ENCODE measurements around the gene TULP4.

TULP4 gene, protein sequence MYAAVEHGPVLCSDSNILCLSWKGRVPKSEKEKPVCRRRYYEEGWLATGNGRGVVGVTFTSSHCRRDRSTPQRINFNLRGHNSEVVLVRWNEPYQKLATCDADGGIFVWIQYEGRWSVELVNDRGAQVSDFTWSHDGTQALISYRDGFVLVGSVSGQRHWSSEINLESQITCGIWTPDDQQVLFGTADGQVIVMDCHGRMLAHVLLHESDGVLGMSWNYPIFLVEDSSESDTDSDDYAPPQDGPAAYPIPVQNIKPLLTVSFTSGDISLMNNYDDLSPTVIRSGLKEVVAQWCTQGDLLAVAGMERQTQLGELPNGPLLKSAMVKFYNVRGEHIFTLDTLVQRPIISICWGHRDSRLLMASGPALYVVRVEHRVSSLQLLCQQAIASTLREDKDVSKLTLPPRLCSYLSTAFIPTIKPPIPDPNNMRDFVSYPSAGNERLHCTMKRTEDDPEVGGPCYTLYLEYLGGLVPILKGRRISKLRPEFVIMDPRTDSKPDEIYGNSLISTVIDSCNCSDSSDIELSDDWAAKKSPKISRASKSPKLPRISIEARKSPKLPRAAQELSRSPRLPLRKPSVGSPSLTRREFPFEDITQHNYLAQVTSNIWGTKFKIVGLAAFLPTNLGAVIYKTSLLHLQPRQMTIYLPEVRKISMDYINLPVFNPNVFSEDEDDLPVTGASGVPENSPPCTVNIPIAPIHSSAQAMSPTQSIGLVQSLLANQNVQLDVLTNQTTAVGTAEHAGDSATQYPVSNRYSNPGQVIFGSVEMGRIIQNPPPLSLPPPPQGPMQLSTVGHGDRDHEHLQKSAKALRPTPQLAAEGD (N-terminal part only)

DNA sequence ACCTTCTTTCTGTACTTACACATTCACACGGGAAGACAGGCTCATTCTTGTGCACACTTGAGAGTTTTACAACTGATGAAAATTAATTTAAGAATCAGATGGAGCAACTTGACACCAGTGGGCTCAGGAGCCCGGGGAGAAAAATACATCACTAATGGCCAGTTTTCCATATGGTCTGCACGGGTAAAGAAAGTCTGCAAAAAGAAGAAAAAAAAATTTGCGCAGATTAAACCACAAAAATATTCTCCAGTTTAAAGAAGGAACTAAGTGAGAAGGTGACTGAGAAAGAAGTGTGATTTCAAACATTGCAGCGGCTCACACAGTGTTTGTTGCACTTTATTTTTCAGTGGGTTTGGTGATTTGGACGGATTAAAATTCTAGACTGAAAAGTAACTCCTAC is at the start of gene TULP4:
TULP4 (plus strand) TSS at position 301 of the 400 bp plus-strand sequence. CDS start 1,552 bp downstream, outside the sequence.
- DNase-seq (ENCODE audit: insufficient read length, low spot score) (no peak), FAIRE-seq (no peak)

DNA sequence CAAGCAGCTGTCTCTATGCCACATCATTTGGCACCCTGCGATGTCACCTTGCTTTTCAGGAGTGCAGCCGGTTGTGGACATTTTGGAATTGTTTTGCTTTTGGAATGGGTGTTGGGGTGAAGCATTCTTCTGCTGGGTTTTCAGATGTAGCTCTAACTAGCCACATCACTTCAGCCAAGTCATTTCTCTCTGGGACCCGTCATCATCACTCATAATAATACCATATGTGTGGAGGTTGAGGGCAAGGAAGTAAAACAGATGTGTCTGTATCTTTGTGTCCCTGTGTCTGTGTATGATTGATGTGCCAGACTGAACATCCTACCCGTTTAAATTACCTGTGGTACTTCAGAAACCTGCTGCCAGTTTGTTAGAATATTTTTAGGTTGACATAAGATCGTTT is 49.5 kb upstream of the TULP4 start:
- DNase-seq (ENCODE audit: insufficient read length, low spot score) (no peak), FAIRE-seq (no peak)

DNA sequence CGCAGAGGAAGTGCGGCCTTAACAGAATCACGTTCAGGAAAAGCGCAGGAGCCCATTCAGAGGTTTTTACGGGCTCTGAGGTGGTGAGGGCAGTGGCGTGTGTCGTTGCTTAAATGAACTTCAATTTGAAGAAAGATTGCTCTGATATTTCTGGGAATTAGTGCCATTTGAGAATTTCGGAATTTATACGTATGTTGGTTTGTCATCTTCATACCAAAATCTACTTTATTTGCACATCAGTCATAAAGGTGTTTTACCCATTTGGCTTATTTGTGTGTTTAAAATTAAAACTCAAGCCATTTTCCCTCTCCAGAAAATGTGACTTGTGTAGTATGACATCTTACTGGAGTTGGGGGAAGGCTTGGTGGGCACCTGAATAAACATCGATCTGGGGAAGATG is 48.1 kb upstream of the TULP4 start:
- FAIRE-seq, result no peak
- no peak for DNase-seq (ENCODE audit: insufficient read length, low spot score)

DNA sequence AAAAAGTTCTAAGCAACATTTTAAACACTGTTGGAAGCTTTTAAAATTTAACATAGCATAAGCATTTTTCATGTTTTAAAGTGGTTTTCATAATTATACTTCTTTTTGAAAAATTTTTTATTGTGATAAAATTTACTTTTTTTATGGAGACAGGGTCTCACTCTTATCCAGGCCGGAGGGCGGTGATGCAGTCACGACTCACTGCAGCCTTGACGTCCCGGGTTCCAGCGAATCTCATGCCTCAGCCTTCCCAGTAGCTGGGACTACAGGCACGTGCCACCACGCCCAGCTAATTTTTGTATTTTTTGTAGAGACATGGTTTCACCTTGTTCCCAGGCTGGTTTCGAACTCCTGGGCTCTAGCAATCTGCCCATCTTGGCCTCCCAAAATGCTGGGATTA is 46.1 kb upstream of the TULP4 start:
- no peak for FAIRE-seq

DNA sequence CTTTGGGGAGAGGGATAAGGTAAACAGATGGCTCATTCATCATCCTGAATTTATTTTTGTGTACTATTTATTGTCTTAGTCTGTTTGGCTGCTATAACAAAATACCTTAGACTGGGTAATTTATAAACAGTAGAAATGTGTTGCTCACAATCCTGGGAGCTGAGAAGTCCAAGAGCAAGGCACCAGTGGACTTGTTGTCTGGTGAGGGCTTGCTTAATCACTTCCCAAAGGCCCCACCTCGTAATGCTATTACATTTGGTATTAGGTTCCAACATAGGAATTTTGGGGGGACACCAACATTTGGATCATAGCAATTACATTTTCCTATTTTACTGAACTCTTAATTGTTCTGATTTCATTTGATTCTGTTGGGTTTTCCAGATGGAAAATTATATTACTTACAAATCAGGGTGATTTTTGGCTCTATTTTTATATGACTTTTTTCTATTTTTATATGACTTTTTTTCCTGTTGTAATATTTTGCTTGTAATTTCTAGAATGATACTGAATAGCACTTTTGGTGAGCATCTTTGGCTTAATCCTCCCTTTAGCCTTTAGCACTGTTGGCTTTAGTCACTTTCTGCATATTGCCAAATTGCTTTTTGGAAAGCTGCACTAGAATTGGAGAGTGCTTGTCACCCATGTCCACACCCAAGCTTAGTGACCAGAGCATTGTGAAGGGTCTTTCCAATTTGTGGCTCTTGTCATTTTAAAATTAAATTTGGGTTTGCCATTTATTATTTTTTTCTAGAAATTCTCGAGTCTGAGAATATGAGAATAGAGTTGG is 43.7 kb upstream of the TULP4 start:
- no peak for FAIRE-seq
- no peak for DNase-seq (ENCODE audit: insufficient read length, low spot score)

More for the DNA sequence above, 46.1 kb upstream of the TULP4 start:
- DNase-seq (ENCODE audit: insufficient read length, low spot score), result no peak

DNA sequence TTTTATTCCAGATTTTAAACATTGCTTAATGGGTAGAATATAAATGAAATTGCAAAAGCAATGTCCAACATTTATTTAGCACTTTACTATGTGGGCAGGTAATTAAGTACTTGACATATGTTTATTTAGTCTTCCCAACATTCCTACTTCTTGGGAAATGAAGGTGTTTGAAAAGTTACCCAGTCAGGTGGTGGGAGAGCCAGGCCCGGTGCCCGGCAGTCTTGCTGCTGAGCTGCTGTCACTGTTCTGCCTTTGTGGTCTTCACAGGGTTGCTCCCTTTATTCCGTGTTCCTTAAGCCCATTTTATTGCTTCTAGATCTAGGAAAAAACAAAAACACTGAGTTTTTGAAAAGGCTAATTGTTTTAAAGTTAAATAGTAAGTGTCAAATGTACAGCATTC is 42.6 kb upstream of the TULP4 start:
- no peak for FAIRE-seq

DNA sequence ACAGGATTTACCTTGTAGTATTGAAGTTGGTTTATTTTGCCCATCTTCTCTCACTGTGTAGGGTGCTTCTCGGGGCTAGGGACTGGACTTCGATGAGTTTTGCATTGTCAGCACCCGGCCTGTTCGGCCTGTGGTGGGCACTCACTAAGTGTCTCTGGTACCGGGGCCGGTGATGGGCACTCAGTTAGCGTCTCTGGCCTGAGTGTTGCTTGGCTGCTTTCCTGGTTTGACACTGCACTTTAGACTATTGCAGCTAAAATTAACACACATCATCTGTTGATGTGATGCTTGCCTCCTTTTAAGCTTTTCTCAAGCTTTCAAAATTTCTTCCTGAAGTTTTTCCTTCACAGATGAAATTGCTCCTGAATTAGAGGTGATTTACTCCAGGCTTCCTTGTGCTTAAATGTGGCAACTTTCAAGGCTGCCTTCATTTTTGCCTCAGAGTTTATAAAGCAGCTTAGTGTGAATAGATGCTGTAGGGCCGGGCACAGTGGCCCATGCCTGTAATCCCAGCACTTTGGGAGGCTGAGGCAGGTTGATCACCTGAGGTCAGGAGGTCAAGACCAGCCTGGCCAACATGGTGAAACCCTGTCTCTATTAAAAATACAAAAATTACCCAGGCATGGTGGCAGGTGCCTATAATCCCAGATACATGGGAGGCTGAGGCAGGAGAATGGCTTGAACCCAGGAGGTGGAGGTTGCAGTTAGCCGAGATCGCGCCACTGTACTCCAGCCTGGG is 41.7 kb upstream of the TULP4 start:
- FAIRE-seq (no peak), DNase-seq (ENCODE audit: insufficient read length, low spot score) (no peak)

More for the DNA sequence above, 42.6 kb upstream of the TULP4 start:
- DNase-seq (ENCODE audit: insufficient read length, low spot score), result no peak

DNA sequence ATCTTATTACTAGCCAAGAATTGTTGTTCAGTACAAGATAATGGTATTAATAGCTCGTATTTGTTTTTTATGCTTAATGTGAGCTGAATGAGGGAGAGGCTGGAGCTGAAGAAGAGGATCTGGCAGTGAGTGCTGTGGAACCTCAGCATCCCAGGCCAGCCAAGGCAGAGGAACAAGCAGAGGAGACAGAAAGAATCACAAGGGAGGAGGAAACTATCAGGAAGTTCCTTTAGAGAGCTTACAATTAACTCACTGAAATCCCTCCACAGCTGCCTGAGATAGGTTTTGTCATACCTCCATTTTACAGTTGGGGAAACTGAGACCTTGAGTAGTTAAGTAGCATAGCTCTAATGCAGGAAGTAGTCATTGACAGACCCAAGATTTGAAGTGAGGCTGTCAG is 39.9 kb upstream of the TULP4 start:
- DNase-seq (ENCODE audit: insufficient read length, low spot score) (no peak), FAIRE-seq (no peak)

DNA sequence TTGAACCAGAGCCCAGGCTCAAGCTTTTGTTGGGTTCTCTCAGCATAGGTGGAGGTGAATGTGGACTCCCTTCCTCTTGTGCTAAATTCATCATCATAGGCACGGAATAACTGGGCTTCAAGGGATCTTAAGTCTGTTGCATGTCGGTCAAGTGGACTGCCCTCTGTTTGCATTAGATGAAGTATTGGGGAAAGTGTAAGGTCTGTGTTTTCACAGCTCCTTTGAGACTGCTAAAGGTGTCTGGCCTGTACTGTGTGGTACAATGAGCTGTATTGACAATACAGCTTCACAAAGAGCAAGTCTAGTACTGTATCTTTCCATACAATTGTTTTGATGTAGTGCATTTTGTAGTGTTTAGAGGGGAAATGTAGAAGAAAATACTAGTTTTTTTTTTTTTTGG is 34.3 kb upstream of the TULP4 start:
- DNase-seq (ENCODE audit: insufficient read length, low spot score) (no peak), FAIRE-seq (no peak)

DNA sequence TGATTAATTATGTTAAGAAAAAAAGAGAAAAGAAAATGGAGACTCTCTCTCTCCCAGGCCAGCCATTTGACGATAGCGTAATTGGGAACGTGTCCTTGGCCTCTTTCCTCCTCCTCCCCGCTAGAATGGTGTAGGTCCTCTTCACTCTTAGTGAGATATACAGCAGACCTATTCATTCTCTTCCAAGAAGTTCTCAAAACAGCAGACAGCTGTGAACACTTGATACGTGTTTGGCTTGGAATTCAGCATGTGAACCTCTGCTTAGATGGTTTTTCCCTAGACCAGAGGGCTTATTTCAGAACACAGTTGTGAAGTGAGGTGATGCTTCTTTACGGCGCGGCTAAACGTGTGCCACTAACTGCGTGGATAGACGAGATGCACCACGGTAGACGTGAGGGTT is 32.6 kb upstream of the TULP4 start:
- no peak for FAIRE-seq
- no peak for DNase-seq (ENCODE audit: insufficient read length, low spot score)

DNA sequence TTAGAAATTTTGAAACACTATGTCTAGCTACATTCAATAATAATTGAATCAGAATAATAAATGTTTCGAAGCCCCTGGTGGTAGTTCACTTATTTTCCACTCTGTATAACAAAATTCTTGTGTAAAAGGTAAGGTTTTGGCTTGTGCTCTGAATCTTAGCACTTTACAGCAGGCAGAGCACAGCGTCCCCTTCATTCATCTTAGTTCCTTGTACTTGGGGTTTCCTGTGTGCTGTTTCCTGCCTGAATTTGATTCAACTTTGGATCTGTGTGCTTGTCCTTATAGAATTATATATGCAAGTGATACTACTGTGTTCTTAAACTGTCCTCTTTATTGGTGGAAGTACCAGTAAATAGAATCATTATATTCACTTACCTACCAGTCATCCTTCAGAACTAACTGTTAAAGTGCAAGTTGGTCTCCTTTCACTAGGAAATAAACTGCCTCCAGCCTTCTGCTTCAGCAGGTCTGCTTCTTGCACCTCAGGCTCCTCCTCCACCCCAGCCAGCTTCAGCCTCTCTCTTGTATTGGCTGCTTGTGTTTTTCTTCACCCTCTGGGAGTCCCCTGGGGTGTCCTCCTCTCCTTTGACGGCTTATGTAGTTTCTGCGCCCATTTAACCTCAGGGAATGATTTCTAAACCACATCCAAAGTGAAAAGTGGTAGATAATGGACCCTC is 28.8 kb upstream of the TULP4 start:
- no peak for DNase-seq (ENCODE audit: insufficient read length, low spot score)
- FAIRE-seq, result no peak

DNA sequence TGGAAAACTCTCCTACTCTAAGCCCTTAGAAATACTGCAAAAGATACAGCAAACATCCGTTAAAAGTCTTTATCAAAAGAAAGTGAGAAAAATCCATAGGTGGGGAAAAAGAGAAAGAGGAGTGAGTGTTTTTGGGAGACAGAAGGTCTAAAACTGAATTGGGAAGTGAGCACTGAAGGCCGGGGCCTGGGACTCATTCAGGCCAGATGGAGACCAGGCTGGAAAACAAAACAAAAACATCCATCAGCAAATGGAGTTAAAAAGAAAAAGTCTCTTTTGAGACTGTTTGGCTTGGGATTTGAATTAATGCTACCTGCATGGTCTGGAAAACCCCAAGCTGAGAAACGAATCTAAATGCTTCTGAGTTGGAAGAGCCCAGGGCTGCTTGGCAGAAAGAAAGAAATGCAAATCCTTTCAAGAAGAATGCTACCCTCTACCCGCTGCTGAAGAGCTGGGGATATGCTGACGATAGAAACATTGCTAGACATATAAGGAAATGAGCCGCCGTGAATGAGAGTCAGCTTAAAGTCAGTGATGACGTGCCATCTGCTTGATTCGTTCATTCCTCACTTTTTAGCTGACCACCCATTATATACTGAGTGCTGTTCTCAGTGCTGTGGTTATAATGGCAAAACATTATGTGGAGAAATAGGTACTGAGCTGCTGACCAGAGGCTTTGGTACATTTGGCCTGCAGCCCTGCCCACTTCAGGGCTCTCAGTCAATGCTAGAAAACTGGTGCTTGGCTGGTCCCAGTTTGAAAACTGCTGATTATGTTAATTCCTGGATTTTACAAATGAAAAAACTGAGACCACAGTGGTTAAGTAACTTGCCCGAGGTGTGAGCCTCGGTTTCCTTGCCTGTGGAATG is 28.0 kb upstream of the TULP4 start:
- DNase-seq (ENCODE audit: insufficient read length, low spot score), result no peak
- FAIRE-seq, result no peak

DNA sequence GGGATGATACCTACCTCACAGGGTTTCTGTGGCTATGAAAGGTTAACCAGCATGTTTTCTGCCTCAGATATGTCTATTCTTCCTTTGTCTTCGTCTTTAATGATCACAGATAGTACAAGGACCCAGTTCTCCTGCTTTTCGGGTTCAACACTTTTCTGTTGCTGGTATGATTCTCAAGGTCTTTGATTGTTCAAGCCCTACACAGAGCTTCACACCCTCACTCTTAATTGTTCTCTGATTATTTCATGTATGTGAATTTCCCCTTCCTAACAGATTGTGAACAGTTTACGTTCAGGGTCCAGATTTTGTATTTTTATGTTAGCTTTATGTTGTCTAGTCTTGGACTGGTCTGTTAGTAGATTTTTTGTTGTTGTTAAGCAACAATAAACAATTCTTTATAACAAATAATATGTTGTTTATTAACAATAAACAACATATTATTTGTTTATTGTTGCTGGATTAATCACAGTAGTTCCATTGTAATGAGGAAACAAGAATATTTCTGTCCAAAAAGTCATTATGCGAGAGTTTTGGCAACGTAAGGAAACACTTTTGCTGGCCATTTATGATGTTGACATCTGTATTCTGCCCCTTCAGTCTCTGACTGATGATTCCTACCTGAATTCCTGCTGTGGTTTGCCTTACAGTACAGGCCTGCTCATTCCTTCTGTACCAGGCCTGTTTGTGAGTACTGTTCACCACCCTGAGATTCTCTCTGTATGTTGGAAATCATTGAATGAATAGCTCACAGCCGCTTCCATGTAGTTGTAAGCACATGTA is 27.2 kb upstream of the TULP4 start:
- no peak for DNase-seq (ENCODE audit: insufficient read length, low spot score)
- no peak for FAIRE-seq

DNA sequence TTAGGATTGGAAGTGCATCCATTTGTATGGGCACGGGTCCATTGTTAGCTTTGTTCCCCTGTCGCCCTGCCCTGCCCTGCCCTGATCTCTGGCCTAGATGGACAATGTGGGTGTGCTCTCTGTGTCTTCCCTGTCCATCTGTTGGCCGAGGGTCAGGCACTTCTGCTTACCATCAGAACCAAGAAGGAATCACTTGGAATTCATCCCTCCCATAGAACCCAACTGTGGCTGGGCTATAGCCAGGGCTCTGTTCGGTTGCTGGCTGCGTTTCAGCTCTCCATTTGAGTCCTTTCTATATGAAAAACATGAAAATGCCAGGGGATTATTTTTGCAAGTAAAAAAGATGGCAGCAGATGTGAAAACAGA is 26.6 kb upstream of the TULP4 start:
- no peak for DNase-seq (ENCODE audit: insufficient read length, low spot score)
- no peak for FAIRE-seq

DNA sequence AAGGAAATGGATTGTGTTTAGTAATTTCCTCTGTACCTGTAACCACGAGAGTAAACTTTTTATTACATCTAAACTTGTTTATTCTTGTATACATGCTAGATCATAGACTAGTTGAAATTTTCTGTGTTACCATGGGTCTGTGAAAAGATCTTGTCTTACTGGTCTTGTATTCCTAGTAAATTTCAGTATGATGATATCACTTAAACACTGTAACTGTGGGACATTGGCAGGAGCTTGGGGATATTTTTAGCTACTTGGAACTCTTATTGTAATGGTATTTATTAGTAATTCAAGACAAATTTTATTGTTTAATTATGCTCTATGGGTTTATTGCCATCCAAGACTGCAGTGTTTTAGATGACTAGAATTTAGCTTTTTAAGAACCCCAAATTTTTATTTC is 25.9 kb upstream of the TULP4 start:
- FAIRE-seq, result no peak
- DNase-seq (ENCODE audit: insufficient read length, low spot score), result no peak

DNA sequence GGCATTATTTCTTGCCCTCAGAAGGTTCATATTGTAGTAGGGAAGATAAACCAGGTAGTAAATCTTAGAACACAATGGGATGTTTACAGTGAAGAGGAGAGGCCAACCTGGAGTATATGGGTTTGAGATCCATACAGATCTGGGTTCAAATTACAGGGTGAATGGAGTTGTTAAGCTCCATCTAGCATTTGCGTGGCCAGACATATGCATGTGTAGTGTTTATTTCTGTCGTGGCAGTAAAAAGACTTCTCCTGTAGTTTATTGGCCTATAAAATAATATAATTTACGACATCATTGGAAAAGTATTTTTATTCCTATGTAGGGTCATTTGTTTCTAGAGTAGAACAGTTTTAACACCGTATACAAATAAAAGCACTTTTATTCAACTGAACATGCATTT is 25.2 kb upstream of the TULP4 start:
- DNase-seq (ENCODE audit: insufficient read length, low spot score) (no peak), FAIRE-seq (no peak)

DNA sequence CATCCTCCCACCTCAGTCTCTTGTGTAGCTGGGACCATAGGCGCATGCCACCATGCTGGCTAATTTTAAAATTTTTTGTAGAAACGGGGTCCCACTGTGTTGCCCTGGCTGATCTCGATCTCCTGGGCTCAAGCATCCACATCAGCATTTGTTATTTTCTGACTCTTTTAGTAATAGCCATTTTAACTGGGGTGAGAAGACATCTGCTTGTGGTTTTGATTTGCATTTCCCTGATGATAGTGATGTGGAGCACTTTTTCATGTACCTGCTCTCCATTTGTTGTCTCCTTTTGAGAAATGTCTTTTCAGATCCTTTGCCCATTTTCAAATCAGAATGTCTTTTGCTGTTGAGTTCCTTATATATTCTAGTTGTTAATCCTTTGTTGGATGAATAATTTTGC is 22.2 kb upstream of the TULP4 start:
- FAIRE-seq, result no peak

DNA sequence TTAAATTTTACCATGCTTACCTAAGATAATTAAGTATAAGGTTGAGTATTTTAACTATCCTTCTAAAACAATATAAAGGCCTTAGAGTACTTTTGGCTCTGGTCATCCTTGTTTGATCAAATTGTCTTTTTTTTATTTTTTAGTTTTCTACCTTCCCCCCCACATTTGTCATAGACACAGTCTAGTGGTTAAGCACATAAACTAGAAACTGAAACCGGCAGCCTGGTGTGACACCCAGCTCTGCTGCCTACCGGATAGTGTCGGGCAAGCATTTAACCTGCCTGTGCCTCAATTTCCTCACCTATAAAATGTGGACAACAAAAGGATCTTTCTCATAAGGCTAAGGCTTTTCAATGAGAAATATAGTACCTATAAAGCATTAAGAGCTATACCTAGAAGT is 21.6 kb upstream of the TULP4 start:
- no peak for FAIRE-seq
- DNase-seq (ENCODE audit: insufficient read length, low spot score), result no peak

More for the DNA sequence above, 22.2 kb upstream of the TULP4 start:
- DNase-seq (ENCODE audit: insufficient read length, low spot score), result no peak

Data from HTR-8/SVneo (cell line).